K562 (cell line): Measurements from ENCODE around the gene GALNT7. TPM values are rescaled to one million over a fixed set of nuclear protein-coding genes. Genes with fewer than 3 reads are reported as not detected.

Experiments
- ATAC-seq: fragments of 200-7000 bp; cut with Tn5 transposase; 3 replicates; pipeline ENCODE4 v1.9.1; 2020; ENCODE audit warnings: moderate library complexity
- BruUV-seq: library from RNA; stranded (reverse); fragments of 400-500 nt; replicated peaks from 2 replicates; lab custom pipeline; 2021; lab: Mats Ljungman, UMichigan
- CTCF ChIA-PET: fragments of 300-600 bp; formaldehyde crosslinking; extraction: SDS; loops from one replicate; lab custom pipeline; 2021; ENCODE audit warnings: low intra/inter-chr PET ratio; lab: Yijun Ruan, JAX
- POLR2A ChIA-PET: fragments of 300-600, 350-650 bp; sonication (Branson Sonifier 250); formaldehyde crosslinking; extraction: SDS; loops from one replicate; lab custom pipeline; 2021; ENCODE audit warnings: antibody characterized with exemption, inconsistent platforms; lab: Yijun Ruan, JAX
- DNase-seq, 4 experiments: peaks; one replicate each; pipeline versions ENCODE4 v3.0.0 to v3.0.0-alpha.2; 2011 to 2018; ENCODE audit warnings: low spot score in 3 of 4, mixed read lengths in 3 of 4; ENCODE audit errors: extremely low read depth in 1 of 4
- FAIRE-seq: peaks from 2 replicates; lab custom pipeline; 2011; peaks lifted over from hg19 to GRCh38; lab: Jason Lieb, UNC
- H2AFZ ChIP-seq: 2 replicates; pipeline ENCODE4 v1.6.0; 2011; ENCODE audit warnings: low read depth, low read length, control low read depth, inconsistent platforms
- H3K27ac ChIP-seq: fragments of 200-600 bp; 3 replicates; pipeline ENCODE4 v1.8.0; 2011; ENCODE audit warnings: low read depth, mild to moderate bottlenecking, control low read depth, inconsistent platforms, low read length, moderate library complexity, mixed read lengths; ENCODE audit errors: extremely low read depth
- H3K27me3 ChIP-seq, 2 experiments: fragments of 300-600 bp in 1 of 2; 2 replicates in 1 of 2; 3 replicates in 1 of 2; pipeline versions ENCODE4 v1.6.0 to v1.8.0; 2011; ENCODE audit warnings: inconsistent platforms in 2 of 2, low read length in 2 of 2, mild to moderate bottlenecking in 1 of 2, mixed read lengths in 1 of 2, moderate library complexity in 1 of 2; ENCODE audit not compliant: control insufficient read depth in 2 of 2, insufficient read depth in 2 of 2
- H3K36me3 ChIP-seq: fragments of 300-600 bp; 3 replicates; pipeline ENCODE4 v1.8.0; 2011; ENCODE audit warnings: mild to moderate bottlenecking, low read length, inconsistent platforms; ENCODE audit not compliant: control insufficient read depth, insufficient read depth
- H3K4me1 ChIP-seq, 2 experiments: fragments of 200-600 bp in 1 of 2; replicated peaks in 1 of 2; 2 replicates in 1 of 2; 3 replicates in 1 of 2; pipeline versions ENCODE4 v1.5.1 to v1.8.0; 2011; ENCODE audit warnings: inconsistent platforms in 2 of 2, low read length in 2 of 2, mild to moderate bottlenecking in 1 of 2, mixed read lengths in 1 of 2, moderate library complexity in 1 of 2; ENCODE audit not compliant: control insufficient read depth in 2 of 2, insufficient read depth in 2 of 2
- H3K4me2 ChIP-seq: 2 replicates; pipeline ENCODE4 v1.6.1; 2011; ENCODE audit warnings: low read length, control low read depth, inconsistent platforms, mixed read lengths; ENCODE audit not compliant: insufficient read depth
- H3K4me3 ChIP-seq: fragments of 200-600 bp; sonication (generic), shearing (Covaris generic); 2 replicates; pipeline ENCODE4 v1.5.1; 2016; ENCODE audit warnings: control low read depth, inconsistent platforms
- H3K79me2 ChIP-seq: fragments of 200-600 bp; 3 replicates; pipeline ENCODE4 v1.8.0; 2011; ENCODE audit warnings: low read length, inconsistent platforms; ENCODE audit not compliant: control insufficient read depth, insufficient read depth
- H3K9ac ChIP-seq, 2 experiments: 2 replicates each; pipeline versions ENCODE4 v1.6.0 to v1.6.1; 2011; ENCODE audit warnings: low read depth in 2 of 2, low read length in 2 of 2, control low read depth in 1 of 2, inconsistent platforms in 1 of 2, mild to moderate bottlenecking in 1 of 2, mixed read lengths in 1 of 2; ENCODE audit not compliant: insufficient read depth in 1 of 2
- H3K9me1 ChIP-seq: one replicate; pipeline ENCODE4 v1.6.0; 2011; ENCODE audit warnings: inconsistent platforms, mild to moderate bottlenecking, low read length, moderate library complexity; ENCODE audit not compliant: control insufficient read depth, insufficient read depth
- H3K9me3 ChIP-seq: replicated peaks from 2 replicates; pipeline ENCODE4 v1.5.1; 2011; ENCODE audit warnings: low read depth, low read length, inconsistent platforms; ENCODE audit not compliant: control insufficient read depth, insufficient read depth
- H4K20me1 ChIP-seq: replicated peaks from 2 replicates; pipeline ENCODE4 v1.6.1; 2011; ENCODE audit warnings: low read length, inconsistent platforms, mixed read lengths; ENCODE audit not compliant: control insufficient read depth, insufficient read depth
- CAMTA2 ChIP-seq: fragments of 250-450 bp; sonication (Bioruptor Pico); conservative IDR thresholded peaks from 2 replicates; pipeline ENCODE4 v1.5.1; 2022
- HMGN3 ChIP-seq: IDR thresholded peaks from 2 replicates; pipeline ENCODE4 v1.6.1; 2011; ENCODE audit warnings: borderline replicate concordance, low read depth, mild to moderate bottlenecking, mixed read lengths, low read length; ENCODE audit not compliant: insufficient read length; ENCODE audit errors: extremely low read depth
- HOXB6 ChIP-seq: fragments of 250-450 bp; sonication (Bioruptor Pico); IDR thresholded peaks from 2 replicates; pipeline ENCODE4 v1.5.1; 2022; ENCODE audit warnings: mild to moderate bottlenecking, borderline replicate concordance
- KDM2B ChIP-seq: fragments of 250-450 bp; sonication (Bioruptor Pico); IDR thresholded peaks from 2 replicates; pipeline ENCODE4 v1.8.0; 2021; ENCODE audit warnings: mild to moderate bottlenecking, moderate library complexity
- MYC ChIP-seq, 2 experiments: fragments of 250-450 bp in 1 of 2; sonication (Bioruptor Pico) in 1 of 2; IDR thresholded peaks; 2 replicates each; pipeline versions ENCODE4 v1.5.1 to v1.6.1; 2012 to 2021; ENCODE audit warnings: low read depth in 2 of 2, borderline replicate concordance in 1 of 2, improper control_type of control experiment in 1 of 2, low read length in 1 of 2, mild to moderate bottlenecking in 1 of 2, moderate library complexity in 1 of 2
- NCOA6 ChIP-seq: fragments of 450-650 bp; IDR thresholded peaks from 2 replicates; pipeline ENCODE4 v1.6.1; 2017; ENCODE audit warnings: mild to moderate bottlenecking
- RBM25 ChIP-seq: fragments of 200-400 bp; formaldehyde crosslinking; IDR thresholded peaks from 2 replicates; pipeline ENCODE4 v1.6.1; 2018; ENCODE audit warnings: low read length, low read depth, moderate library complexity; ENCODE audit not compliant: severe bottlenecking
- SAFB2 ChIP-seq: fragments of 200-400 bp; formaldehyde crosslinking; IDR thresholded peaks from 2 replicates; pipeline ENCODE4 v1.6.1; 2018; ENCODE audit warnings: borderline replicate concordance, low read length, low read depth, moderate library complexity; ENCODE audit not compliant: severe bottlenecking
- TAL1 ChIP-seq: fragments of 450-650 bp; IDR thresholded peaks from 2 replicates; pipeline ENCODE4 v1.6.1; 2016; ENCODE audit warnings: mild to moderate bottlenecking
- YBX1 ChIP-seq: fragments of 450-650 bp; IDR thresholded peaks from 2 replicates; pipeline ENCODE4 v1.7.1; 2016; ENCODE audit warnings: mild to moderate bottlenecking
- ZNF134 ChIP-seq: fragments of 250-450 bp; sonication (Bioruptor Pico); conservative IDR thresholded peaks from 2 replicates; pipeline ENCODE4 v1.4.0; 2020
- ZNF165 ChIP-seq: fragments of 250-450 bp; sonication (Bioruptor Pico); IDR thresholded peaks from 2 replicates; pipeline ENCODE4 v1.4.0; 2020; ENCODE audit warnings: borderline replicate concordance
- WGBS: fragments of 100-300 bp; shearing (Covaris generic); methylation state at CpG from one replicate; pipeline ENCODE4 v1.1.6; 2016; ENCODE audit warnings: low coverage, mixed read lengths; ENCODE audit not compliant: insufficient coverage; ENCODE audit errors: missing lambda C conversion rate; 5-methylcytosine and 5-hydroxymethylcytosine counted together
- in situ Hi-C: fragments of 300-500 bp; cut with MboI; formaldehyde crosslinking; loops from 4 replicates; pipeline ENCODE4 v1.15.0; 2018; ENCODE audit warnings: inconsistent platforms, mixed read lengths
- intact Hi-C: fragments of 100-400 bp; cut with micrococcal nuclease; formaldehyde crosslinking; loops from 2 replicates; pipeline ENCODE4 v1.14.2; 2022
- polyA plus RNA-seq, 8 experiments: library from polyadenylated mRNA; depleted of rRNA in 4 of 8; stranded (reverse) in 5 of 8; unstranded in 3 of 8; fragments of >200 nt; fragmentation: Nextera tagmentation in 2 of 8; fragmentation: Illumina TruSeq in 1 of 8; extraction: Ambion mirVana in 2 of 8; extraction: Trizol in 1 of 8; gene quantifications; 2 replicates each; pipeline versions ENCODE4 v1.2.1 to v1.2.3, GENCODE V29; 2011 to 2014; ENCODE audit warnings: inconsistent platforms in 1 of 8, missing spikeins in 1 of 8
- total RNA-seq, 7 experiments: library from RNA; depleted of rRNA in 6 of 7; stranded (reverse); fragments of >200 nt in 6 of 7; fragmentation: Illumina TruSeq in 2 of 7; extraction: Trizol in 2 of 7; gene quantifications; 2 replicates each; pipeline versions ENCODE4 v1.2.1 to v1.2.3, GENCODE V29; 2011 to 2021; ENCODE audit warnings: low replicate concordance in 1 of 7
- TF ChIP-seq, protein P1 (sequence below): fragments of 250-450 bp; sonication (Bioruptor Pico); IDR thresholded peaks from 2 replicates; pipeline ENCODE4 v1.8.0; 2022; ENCODE audit warnings: moderate library complexity, mild to moderate bottlenecking, inconsistent platforms
- TF ChIP-seq, protein P2 (sequence below): IDR thresholded peaks from 2 replicates; pipeline ENCODE4 v1.6.1; 2011; ENCODE audit not compliant: insufficient read length; ENCODE audit errors: extremely low read depth
- TF ChIP-seq, protein P3 (sequence below): fragments of 250-450 bp; sonication (Bioruptor Pico); IDR thresholded peaks from 2 replicates; pipeline ENCODE4 v1.5.1; 2021; ENCODE audit warnings: mild to moderate bottlenecking

GALNT7 gene
- total and polyA plus RNA-seq, 9 of the 15 experiments (the other 6 are each of a cell fraction or from before 2014, with no cell fraction given), result 16.7 to 38.7 (median 31.1) TPM

DNA sequence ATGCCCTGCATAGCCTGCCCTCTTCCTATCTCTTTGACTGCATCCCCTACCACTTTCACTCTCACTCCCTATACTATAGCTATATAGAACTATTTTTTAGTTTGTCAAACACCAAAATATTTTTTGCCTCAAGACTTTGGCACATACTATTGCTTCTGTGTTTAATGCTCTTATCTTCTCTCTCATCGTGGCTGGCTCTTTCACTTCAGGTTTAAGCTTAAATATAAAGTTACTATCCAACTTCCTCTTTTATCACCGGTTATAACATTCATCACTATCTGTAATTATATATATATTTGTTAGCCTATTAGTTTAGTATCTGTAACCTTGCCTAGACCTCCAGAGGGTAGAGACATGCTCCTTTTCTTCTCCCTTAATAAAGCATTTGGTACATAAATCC, 177.0 kb downstream of the GALNT7 start:
- H3K36me3 ChIP-seq, result no peaks in the 10 kb centered on the region
- H3K4me2 ChIP-seq, result no peak overlapping the region
- no peaks in the 10 kb centered on the region for H3K9me1 ChIP-seq
- H2AFZ ChIP-seq, result no peak overlapping the region
- no TSS peak for BruUV-seq
- ChIA-PET POLR2A (interaction anchor here (0.7 to 4.8 kb wide), 5 partner anchors 9 to 17 kb away, joined by 3 to 39 read pairs (median 5); partner anchors contain the start of gene HMGB2), CTCF (no interaction called here)
- FAIRE-seq, result no peak
- in situ Hi-C loops (no loop called here), intact Hi-C loops (no loop called here)
- no peak overlapping the region for H3K4me3 ChIP-seq
- no peaks in the 10 kb centered on the region for H3K27me3 ChIP-seq
- WGBS, result 11% methylated on average over 2 of the region's 2 CpGs
- no peaks in the 10 kb centered on the region for H4K20me1 ChIP-seq
- H3K27ac ChIP-seq, result no peak overlapping the region
- ATAC-seq, result no peak
- H3K4me1 ChIP-seq, result no peaks in the 10 kb centered on the region
- no peaks in the 10 kb centered on the region for H3K79me2 ChIP-seq
- no peaks in the 10 kb centered on the region for H3K9me3 ChIP-seq
- DNase-seq, result no peak
- H3K9ac ChIP-seq, result no peak overlapping the region
- TF ChIP-seq, protein P1, sequence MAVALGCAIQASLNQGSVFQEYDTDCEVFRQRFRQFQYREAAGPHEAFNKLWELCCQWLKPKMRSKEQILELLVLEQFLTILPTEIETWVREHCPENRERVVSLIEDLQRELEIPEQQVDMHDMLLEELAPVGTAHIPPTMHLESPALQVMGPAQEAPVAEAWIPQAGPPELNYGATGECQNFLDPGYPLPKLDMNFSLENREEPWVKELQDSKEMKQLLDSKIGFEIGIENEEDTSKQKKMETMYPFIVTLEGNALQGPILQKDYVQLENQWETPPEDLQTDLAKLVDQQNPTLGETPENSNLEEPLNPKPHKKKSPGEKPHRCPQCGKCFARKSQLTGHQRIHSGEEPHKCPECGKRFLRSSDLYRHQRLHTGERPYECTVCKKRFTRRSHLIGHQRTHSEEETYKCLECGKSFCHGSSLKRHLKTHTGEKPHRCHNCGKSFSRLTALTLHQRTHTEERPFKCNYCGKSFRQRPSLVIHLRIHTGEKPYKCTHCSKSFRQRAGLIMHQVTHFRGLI (CRISPR knock-in tag), result no peak
- TF ChIP-seq ZNF134 (no peak), KDM2B (no peak), YBX1 (no peak), HMGN3 (no peak), MYC (IDR thresholded peaks at IDR 0.05; ENCODE audit: low read depth, low read length) (no peak), MYC (CRISPR knock-in tag; IDR thresholded peaks at IDR 0.05; ENCODE audit: borderline replicate concordance, low read depth) (no peak), HOXB6 (CRISPR knock-in tag) (no peak), RBM25 (no peak), CAMTA2 (no peak), SAFB2 (no peak), ZNF165 (CRISPR knock-in tag) (no peak), TAL1 (no peak), NCOA6 (no peak)
- TF ChIP-seq, protein P2, sequence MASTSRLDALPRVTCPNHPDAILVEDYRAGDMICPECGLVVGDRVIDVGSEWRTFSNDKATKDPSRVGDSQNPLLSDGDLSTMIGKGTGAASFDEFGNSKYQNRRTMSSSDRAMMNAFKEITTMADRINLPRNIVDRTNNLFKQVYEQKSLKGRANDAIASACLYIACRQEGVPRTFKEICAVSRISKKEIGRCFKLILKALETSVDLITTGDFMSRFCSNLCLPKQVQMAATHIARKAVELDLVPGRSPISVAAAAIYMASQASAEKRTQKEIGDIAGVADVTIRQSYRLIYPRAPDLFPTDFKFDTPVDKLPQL, result no peak
- TF ChIP-seq, protein P3, sequence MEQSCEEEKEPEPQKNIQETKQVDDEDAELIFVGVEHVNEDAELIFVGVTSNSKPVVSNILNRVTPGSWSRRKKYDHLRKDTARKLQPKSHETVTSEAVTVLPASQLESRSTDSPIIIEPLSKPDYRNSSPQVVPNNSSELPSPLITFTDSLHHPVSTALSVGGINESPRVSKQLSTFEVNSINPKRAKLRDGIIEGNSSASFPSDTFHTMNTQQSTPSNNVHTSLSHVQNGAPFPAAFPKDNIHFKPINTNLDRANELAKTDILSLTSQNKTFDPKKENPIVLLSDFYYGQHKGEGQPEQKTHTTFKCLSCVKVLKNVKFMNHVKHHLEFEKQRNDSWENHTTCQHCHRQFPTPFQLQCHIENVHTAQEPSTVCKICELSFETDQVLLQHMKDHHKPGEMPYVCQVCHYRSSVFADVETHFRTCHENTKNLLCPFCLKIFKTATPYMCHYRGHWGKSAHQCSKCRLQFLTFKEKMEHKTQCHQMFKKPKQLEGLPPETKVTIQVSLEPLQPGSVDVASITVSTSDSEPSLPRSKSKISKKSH (CRISPR knock-in tag), result no peak
